ENCODE results near the gene UBQLN4. TPM values are rescaled to one million over a fixed set of nuclear protein-coding genes. Genes with fewer than 3 reads are reported as not detected.

The UBQLN4 gene
- 13.2 TPM for total RNA-seq
- 30.3 TPM for polyA plus RNA-seq

GRCh38 chr1:156053768-156054499 is at the start of gene UBQLN4:
UBQLN4 (minus strand) TSS chr1:156053798; CDS start chr1:156053701, 97 bp downstream.
- under 1% methylated on average over 44 of the region's 49 CpGs for WGBS
- peak within 1 kb of the TSS; percentile 76 for H3K27ac ChIP-seq (ENCODE audit: low read depth)
- no peak for DNase-seq (ENCODE audit: extremely low spot score)
- H3K4me1 ChIP-seq (ENCODE audit: insufficient read depth), result no peaks in the 10 kb centered on the region
- peak within 1 kb of the TSS; percentile 87 for H3K4me3 ChIP-seq (ENCODE audit: low read depth, low read length)
- no peaks in the 10 kb centered on the region for H3K36me3 ChIP-seq (ENCODE audit: insufficient read depth)

- WGBS, result 56% methylated on average over 16 of the region's 16 CpGs
- DNase-seq (ENCODE audit: extremely low spot score), result no peak
- Histone ChIP-seq H3K4me3 (ENCODE audit: low read depth, low read length) (no peak overlapping the region), H3K27ac (ENCODE audit: low read depth) (peak overlapping the region; percentile 33), H3K36me3 (ENCODE audit: insufficient read depth) (no peaks in the 10 kb centered on the region), H3K4me1 (ENCODE audit: insufficient read depth) (peaks cover 1% of the 10 kb centered on the region)
These were observed 49.3 kb upstream of the UBQLN4 start for GRCh38 chr1:156102633-156103511.

DNA sequence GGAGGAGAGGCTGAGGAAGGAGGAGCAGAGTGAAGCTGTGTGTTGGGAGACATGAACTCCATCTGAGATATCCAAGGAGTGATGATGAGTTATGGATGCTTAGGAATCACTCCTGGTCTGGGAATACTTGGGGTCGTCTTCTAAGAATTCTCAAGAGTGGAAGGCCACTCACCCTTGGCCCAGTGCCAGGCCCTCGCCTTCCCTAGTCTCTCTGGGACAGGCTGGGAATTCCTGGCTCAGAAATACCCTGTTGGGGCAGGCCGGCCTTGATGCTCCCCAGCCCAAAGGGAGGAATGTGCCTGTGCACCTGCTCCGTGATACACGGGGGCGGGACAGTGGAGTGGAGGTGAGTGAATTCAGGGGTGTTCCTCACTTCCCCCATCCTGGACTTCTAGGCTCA is 48.3 kb upstream of the UBQLN4 start:
- no peak for DNase-seq (ENCODE audit: extremely low spot score)
- no peaks in the 10 kb centered on the region for H3K36me3 ChIP-seq (ENCODE audit: insufficient read depth)
- no peak overlapping the region for H3K27ac ChIP-seq (ENCODE audit: low read depth)
- no peak overlapping the region for H3K4me3 ChIP-seq (ENCODE audit: low read depth, low read length)
- peaks cover 1% of the 10 kb centered on the region for H3K4me1 ChIP-seq (ENCODE audit: insufficient read depth)
- WGBS, result 60% methylated on average over 6 of the region's 6 CpGs

- H3K36me3 ChIP-seq (ENCODE audit: insufficient read depth), result no peaks in the 10 kb centered on the region
- WGBS, result 66% methylated on average over 4 of the region's 4 CpGs
- no peak overlapping the region for H3K27ac ChIP-seq (ENCODE audit: low read depth)
- DNase-seq (ENCODE audit: extremely low spot score), result no peak
- peaks cover 1% of the 10 kb centered on the region for H3K4me1 ChIP-seq (ENCODE audit: insufficient read depth)
- H3K4me3 ChIP-seq (ENCODE audit: low read depth, low read length), result no peak overlapping the region
These were observed 46.8 kb upstream of the UBQLN4 start for GRCh38 chr1:156100205-156100995.

- 88% methylated on average over 3 of the region's 3 CpGs for WGBS
- Histone ChIP-seq H3K4me3 (ENCODE audit: low read depth, low read length) (no peak overlapping the region), H3K27ac (ENCODE audit: low read depth) (no peak overlapping the region), H3K36me3 (ENCODE audit: insufficient read depth) (no peaks in the 10 kb centered on the region), H3K4me1 (ENCODE audit: insufficient read depth) (no peaks in the 10 kb centered on the region)
- no peak for DNase-seq (ENCODE audit: extremely low spot score)
These were observed 45.7 kb upstream of the UBQLN4 start for GRCh38 chr1:156099282-156099681.

DNA sequence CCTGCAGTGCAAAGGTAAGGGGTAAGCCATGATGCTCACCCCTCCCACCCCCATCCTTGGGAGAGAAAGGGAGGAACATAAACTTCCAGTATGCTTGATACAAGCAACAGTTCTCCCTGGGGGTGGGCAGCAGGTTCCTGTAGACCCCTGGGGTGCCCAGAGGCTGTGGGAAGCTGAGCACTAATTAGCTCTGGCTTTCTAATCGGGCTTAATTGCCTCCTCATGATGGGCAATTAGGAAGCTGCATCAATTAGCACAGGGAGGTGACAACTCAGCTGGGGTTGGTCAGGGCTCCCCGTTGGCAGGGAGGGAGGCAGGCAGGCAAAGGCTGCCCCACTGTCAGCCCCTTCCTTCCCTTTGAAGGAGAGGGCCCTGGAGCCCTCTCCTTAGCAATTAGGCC is 45.2 kb upstream of the UBQLN4 start:
- Histone ChIP-seq H3K27ac (ENCODE audit: low read depth) (no peak overlapping the region), H3K4me1 (ENCODE audit: insufficient read depth) (no peaks in the 10 kb centered on the region), H3K36me3 (ENCODE audit: insufficient read depth) (no peaks in the 10 kb centered on the region), H3K4me3 (ENCODE audit: low read depth, low read length) (no peak overlapping the region)
- 71% methylated on average over 2 of the region's 2 CpGs for WGBS
- DNase-seq (ENCODE audit: extremely low spot score), result no peak

GRCh38 chr1:156097499-156098178 is 44.0 kb upstream of the UBQLN4 start:
- WGBS, result 89% methylated on average over 9 of the region's 9 CpGs
- Histone ChIP-seq H3K4me3 (ENCODE audit: low read depth, low read length) (no peak overlapping the region), H3K36me3 (ENCODE audit: insufficient read depth) (no peaks in the 10 kb centered on the region), H3K4me1 (ENCODE audit: insufficient read depth) (no peaks in the 10 kb centered on the region), H3K27ac (ENCODE audit: low read depth) (no peak overlapping the region)
- no peak for DNase-seq (ENCODE audit: extremely low spot score)

GRCh38 chr1:156096640-156097391 is 43.2 kb upstream of the UBQLN4 start:
- 24% methylated on average over 14 of the region's 14 CpGs for whole genome bisulfite sequencing
- Histone ChIP-seq H3K4me3 (ENCODE audit: low read depth, low read length) (no peak overlapping the region), H3K36me3 (ENCODE audit: insufficient read depth) (no peaks in the 10 kb centered on the region), H3K4me1 (ENCODE audit: insufficient read depth) (no peaks in the 10 kb centered on the region), H3K27ac (ENCODE audit: low read depth) (no peak overlapping the region)
- no peak for DNase-seq (ENCODE audit: extremely low spot score)

- Histone ChIP-seq H3K4me1 (ENCODE audit: insufficient read depth) (no peaks in the 10 kb centered on the region), H3K36me3 (ENCODE audit: insufficient read depth) (no peaks in the 10 kb centered on the region), H3K4me3 (ENCODE audit: low read depth, low read length) (no peak overlapping the region), H3K27ac (ENCODE audit: low read depth) (no peak overlapping the region)
- WGBS, result 80% methylated on average over 3 of the region's 3 CpGs
- DNase-seq (ENCODE audit: extremely low spot score), result no peak
These were observed 42.4 kb upstream of the UBQLN4 start for GRCh38 chr1:156095906-156096508.

- H3K4me1 ChIP-seq (ENCODE audit: insufficient read depth), result no peaks in the 10 kb centered on the region
- no peaks in the 10 kb centered on the region for H3K36me3 ChIP-seq (ENCODE audit: insufficient read depth)
- 77% methylated on average over 2 of the region's 2 CpGs for WGBS
- H3K27ac ChIP-seq (ENCODE audit: low read depth), result no peak overlapping the region
- DNase-seq (ENCODE audit: extremely low spot score), result no peak
- H3K4me3 ChIP-seq (ENCODE audit: low read depth, low read length), result no peak overlapping the region
These were observed 38.0 kb upstream of the UBQLN4 start for GRCh38 chr1:156091610-156092009.

DNA sequence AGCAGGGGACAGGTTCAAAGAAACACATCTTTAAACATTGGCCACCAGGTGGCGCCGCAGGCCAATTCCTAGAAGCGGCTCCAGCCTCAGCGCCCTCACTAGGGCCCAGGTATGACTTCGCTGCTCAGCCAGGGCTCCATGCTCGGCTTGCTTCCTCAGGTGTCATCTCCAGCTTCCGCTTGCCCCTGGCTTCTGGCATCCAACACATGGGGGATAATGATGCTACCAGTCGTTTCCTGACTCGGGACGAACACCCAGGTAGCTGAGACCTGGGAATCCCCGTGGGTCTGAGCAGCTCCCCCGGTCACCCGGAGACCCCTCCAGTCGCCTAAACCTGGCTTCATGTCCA is 37.2 kb upstream of the UBQLN4 start:
- no peak for DNase-seq (ENCODE audit: extremely low spot score)
- Histone ChIP-seq H3K27ac (ENCODE audit: low read depth) (no peak overlapping the region), H3K36me3 (ENCODE audit: insufficient read depth) (no peaks in the 10 kb centered on the region), H3K4me1 (ENCODE audit: insufficient read depth) (no peaks in the 10 kb centered on the region), H3K4me3 (ENCODE audit: low read depth, low read length) (no peak overlapping the region)
- WGBS, result 40% methylated on average over 14 of the region's 14 CpGs

DNA sequence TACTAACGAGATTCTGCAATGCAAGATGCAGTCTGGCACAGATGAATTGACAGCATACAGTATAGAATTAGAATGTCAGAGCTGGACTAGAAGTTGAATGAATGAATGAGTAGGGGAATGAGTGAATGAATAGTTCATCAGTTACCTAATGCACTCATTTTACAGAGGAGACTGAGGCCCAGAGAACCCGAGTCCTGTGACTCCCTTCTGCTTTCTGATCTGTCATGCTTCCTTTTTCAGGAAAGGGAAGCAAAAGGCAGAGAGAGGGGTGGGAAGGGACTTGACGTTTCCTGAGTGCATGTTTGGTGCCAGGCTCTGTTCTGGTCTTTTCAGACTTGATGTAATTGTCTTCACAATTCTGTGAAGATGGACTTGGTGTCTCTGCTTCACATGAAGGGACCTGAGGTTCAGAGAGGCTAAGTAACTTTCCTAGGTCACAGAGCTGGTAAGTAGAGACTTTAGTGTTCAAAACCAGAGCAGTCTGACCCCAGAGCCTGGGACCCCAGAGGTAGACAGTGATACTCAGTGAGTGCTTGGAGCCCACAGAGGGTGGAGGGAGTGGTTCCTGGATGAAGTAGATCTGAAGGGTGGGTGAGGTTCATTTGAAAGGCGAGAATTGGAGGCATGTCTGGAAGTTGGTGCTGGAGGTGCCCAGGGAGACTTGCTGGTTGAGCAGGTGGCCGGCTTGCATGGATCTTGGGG is 36.7 kb upstream of the UBQLN4 start:
- Histone ChIP-seq H3K4me3 (ENCODE audit: low read depth, low read length) (no peak overlapping the region), H3K36me3 (ENCODE audit: insufficient read depth) (no peaks in the 10 kb centered on the region), H3K4me1 (ENCODE audit: insufficient read depth) (no peaks in the 10 kb centered on the region), H3K27ac (ENCODE audit: low read depth) (no peak overlapping the region)
- 35% methylated on average over 5 of the region's 5 CpGs for WGBS
- DNase-seq (ENCODE audit: extremely low spot score), result no peak
